Gastroesophageal sphincter (tissue), 4 donors: ENCODE data around the gene CDK5. TPM values are rescaled to one million over a fixed set of nuclear protein-coding genes. Genes with fewer than 3 reads are reported as not detected.

Experiments used
- ATAC-seq: fragments of 150-250 bp; one replicate; pipeline ENCODE4 v1.9.1; 2016; ENCODE audit warnings: mild to moderate bottlenecking, moderate library complexity
- H3K27ac ChIP-seq, 4 donors: fragments of 200-600 bp; sonication (generic) in 3 of 4; 1 replicate in 3 of 4; 2 replicates in 1 of 4; pipeline ENCODE4 v1.5.1; 2016 to 2019
- H3K27me3 ChIP-seq: fragments of 200-600 bp; sonication (generic); one replicate; pipeline ENCODE4 v1.5.1; 2019
- H3K36me3 ChIP-seq, 2 donors: fragments of 200-600 bp; sonication (generic); one replicate each; pipeline ENCODE4 v1.5.1; 2019; ENCODE audit warnings: control low read depth in 1 of 2
- H3K4me1 ChIP-seq, 3 donors: fragments of 200-600 bp; sonication (generic); 1 replicate in 2 of 3; 2 replicates in 1 of 3; pipeline ENCODE4 v1.5.1; 2016 to 2019; ENCODE audit warnings: control low read depth in 2 of 3
- H3K4me3 ChIP-seq, 2 donors: fragments of 200-600 bp; sonication (generic); one replicate each; pipeline ENCODE4 v1.5.1; 2019; ENCODE audit warnings: mild to moderate bottlenecking in 1 of 2, moderate library complexity in 1 of 2
- H3K9me3 ChIP-seq, 3 donors: fragments of 200-600 bp; sonication (generic); one replicate each; pipeline ENCODE4 v1.5.1; 2017 to 2019; ENCODE audit warnings: control low read depth in 2 of 3
- CTCF ChIP-seq, 4 experiments: fragments of 200-600 bp in 2 of 4; fragments of 450-650 bp in 2 of 4; sonication (generic) in 1 of 4; IDR thresholded peaks; one replicate each; pipeline ENCODE4 v1.5.1; 2017 to 2019; ENCODE audit warnings: antibody characterized with exemption in 4 of 4, mild to moderate bottlenecking in 2 of 4, moderate library complexity in 2 of 4
- EP300 ChIP-seq: sonication (generic); formaldehyde crosslinking; IDR thresholded peaks from one replicate; pipeline ENCODE4 v1.6.1; 2017; ENCODE audit warnings: antibody characterized with exemption, mild to moderate bottlenecking
- POLR2A ChIP-seq, 2 donors: fragments of 450-650 bp; IDR thresholded peaks; one replicate each; pipeline ENCODE4 v1.6.1; 2017; ENCODE audit warnings: antibody characterized with exemption in 2 of 2, mild to moderate bottlenecking in 2 of 2, moderate library complexity in 1 of 2
- POLR2AphosphoS5 ChIP-seq: sonication (generic); formaldehyde crosslinking; IDR thresholded peaks from one replicate; pipeline ENCODE4 v1.6.1; 2017; ENCODE audit warnings: antibody characterized with exemption
- WGBS, 2 donors: methylation state at CpG; one replicate each; pipeline ENCODE4 v1.1.5; 2018; ENCODE audit warnings: low coverage in 1 of 2; 5-methylcytosine and 5-hydroxymethylcytosine counted together
- total RNA-seq, 4 donors: library from RNA; depleted of rRNA; stranded (reverse); fragments of >200 nt; gene quantifications; one replicate each; pipeline ENCODE4 v1.1.0, GENCODE V29; 2016

The CDK5 gene
- total RNA-seq, 4 donors from 2014 or later = 3.4 to 8.8 (median 6.4) TPM

- no peak for TF ChIP-seq POLR2A (IDR thresholded peaks at IDR 0.05)
- no peak for TF ChIP-seq POLR2AphosphoS5
- TF ChIP-seq EP300 = no peak
- no peak for TF ChIP-seq CTCF (IDR thresholded peaks at IDR 0.05)
- Histone ChIP-seq H3K36me3 (peaks cover 0 to 27% of the 10 kb centered on the region in 2 donors), H3K4me3 (peak overlapping the region; percentile 85 to 98), H3K9me3 (no peaks in the 10 kb centered on the region), H3K4me1 (peaks cover 8 to 74% (median 33%) of the 10 kb centered on the region in 3 donors), H3K27me3 (no peaks in the 10 kb centered on the region), H3K27ac (peak overlapping the region; percentile 80 to 98 (median 96))
- ATAC-seq = peak; percentile 1
- 40% methylated on average over 1 of the region's 31 CpGs; no CpG with 5 or more reads in 1 of the 2 donors for WGBS, 2 donors
These were observed 22.4 kb upstream of the CDK5 start for GRCh38 chr7:151080067-151080521.

- WGBS, 2 donors = 55 to 80% methylated on average over 1 to 7 of the region's 27 CpGs
- peak overlapping the region in 3 of 4 donors; percentile 95 to 98 (median 96) for H3K27ac ChIP-seq
- peaks cover 8 to 71% (median 33%) of the 10 kb centered on the region in 3 donors for H3K4me1 ChIP-seq
- H3K9me3 ChIP-seq = no peaks in the 10 kb centered on the region
- peaks cover 0 to 35% of the 10 kb centered on the region in 2 donors for H3K36me3 ChIP-seq
- no peak for TF ChIP-seq POLR2AphosphoS5
- no peak for TF ChIP-seq EP300
- TF ChIP-seq CTCF (IDR thresholded peaks at IDR 0.05) = no peak
- ATAC-seq = no peak
- H3K4me3 ChIP-seq = peak overlapping the region in 1 of 2 donors; percentile 98
- no peaks in the 10 kb centered on the region for H3K27me3 ChIP-seq
These were observed 21.7 kb upstream of the CDK5 start for GRCh38 chr7:151079199-151079910.

- Histone ChIP-seq H3K27ac (peak overlapping the region in 3 of 4 donors; percentile 15 to 36 (median 16)), H3K9me3 (no peaks in the 10 kb centered on the region), H3K27me3 (no peaks in the 10 kb centered on the region), H3K4me1 (peaks cover 8 to 66% (median 30%) of the 10 kb centered on the region in 3 donors), H3K36me3 (peaks cover 0 to 44% of the 10 kb centered on the region in 2 donors), H3K4me3 (no peak overlapping the region)
- no peak for TF ChIP-seq POLR2A (IDR thresholded peaks at IDR 0.05)
- TF ChIP-seq CTCF (IDR thresholded peaks at IDR 0.05) = no peak
- no peak for TF ChIP-seq POLR2AphosphoS5
- no peak for TF ChIP-seq EP300
- ATAC-seq = no peak
- whole genome bisulfite sequencing, 2 donors = 29 to 34% methylated on average over 5 to 7 of the region's 22 CpGs
These were observed 20.7 kb upstream of the CDK5 start for GRCh38 chr7:151078233-151079040.

- no peak for TF ChIP-seq EP300
- no peak for TF ChIP-seq CTCF (IDR thresholded peaks at IDR 0.05)
- no peak for TF ChIP-seq POLR2AphosphoS5
- no peak for TF ChIP-seq POLR2A (IDR thresholded peaks at IDR 0.05)
- Histone ChIP-seq H3K9me3 (no peaks in the 10 kb centered on the region), H3K27me3 (no peaks in the 10 kb centered on the region), H3K4me3 (no peak overlapping the region), H3K36me3 (peaks cover 0 to 51% of the 10 kb centered on the region in 2 donors), H3K27ac (peak overlapping the region in 2 of 4 donors; percentile 15 to 36), H3K4me1 (peaks cover 8 to 59% (median 30%) of the 10 kb centered on the region in 3 donors)
- 80% methylated on average over 1 of the region's 10 CpGs; no CpG with 5 or more reads in 1 of the 2 donors for WGBS, 2 donors
- no peak for ATAC-seq
These were observed 20.1 kb upstream of the CDK5 start for GRCh38 chr7:151077705-151078232.
